ENCODE data around the gene TMC5. TPM values are rescaled to one million over a fixed set of nuclear protein-coding genes. Genes with fewer than 3 reads are reported as not detected.

Gene TMC5
- total RNA-seq, 1 experiment from 2014 or later, result 15.7 TPM

GRCh38 chr16:19488213-19488640 is 70.5 kb downstream of the TMC5 start:
- H2AFZ ChIP-seq (ENCODE audit: low read depth, low read length, poor library complexity, severe bottlenecking), result no peak overlapping the region
- no peaks in the 10 kb centered on the region; a peak in 1 of 4 replicates for H3K36me3 ChIP-seq (ENCODE audit: control insufficient read depth in 1 of 2, insufficient read depth in 2 of 2, low read length in 2 of 2)
- H3K79me2 ChIP-seq (ENCODE audit: insufficient read depth, low read length), result no peaks in the 10 kb centered on the region
- DNase-seq (ENCODE audit: low read depth, low spot score) (no peak), ATAC-seq (no peak)
- no peaks in the 10 kb centered on the region for H3K9me3 ChIP-seq (ENCODE audit: control insufficient read depth in 1 of 2, insufficient read depth in 1 of 2, low read depth in 1 of 2, low read length in 2 of 2)
- no peaks in the 10 kb centered on the region for H4K20me1 ChIP-seq (ENCODE audit: insufficient read depth)
- ChIA-PET RAD21 (ENCODE audit: low non-redundant PET in 1 of 2, low total read pairs in 2 of 2, uncharacterized antibody in 2 of 2, unreplicated experiment in 2 of 2) (no interaction called here), CTCF (no interaction called here), POLR2A (interaction anchor here (0.6 kb wide), 1 partner anchor 69 kb away, joined by 3 read pairs; no protein-coding TSS in a partner anchor)
- H3K4me2 ChIP-seq (ENCODE audit: low read length), result no peak overlapping the region
- peaks cover 0 to 15% of the 10 kb centered on the region in 2 experiments; a peak in 2 of 4 replicates for H3K4me1 ChIP-seq (ENCODE audit: control insufficient read depth in 1 of 2, insufficient read depth in 2 of 2, low read length in 2 of 2)
- BruUV-seq (replicated peaks), result no TSS peak
- no peak overlapping the region for H3K27ac ChIP-seq (ENCODE audit: low read depth, low read length)
- H3K9me2 ChIP-seq (ENCODE audit: insufficient read depth), result no peaks in the 10 kb centered on the region
- no peak overlapping the region for H3K9ac ChIP-seq (ENCODE audit: low read length)
- no peaks in the 10 kb centered on the region for H3K27me3 ChIP-seq (ENCODE audit: insufficient read depth, low read length)
- intact Hi-C loops (cut with micrococcal nuclease), result no loop called here
- H3K4me3 ChIP-seq (replicated peaks in 1 of 2; ENCODE audit: low read depth in 1 of 2, low read length in 2 of 2), result no peak overlapping the region
- no peak for TF ChIP-seq EZH2 (IDR thresholded peaks at IDR 0.05)
- TF ChIP-seq POLR2A (IDR thresholded peaks at IDR 0.05; ENCODE audit: borderline replicate concordance, extremely low read depth, insufficient read depth, insufficient read length), result no peak
- no peak for TF ChIP-seq CTCF (IDR thresholded peaks at IDR 0.05 in 2 of 3, conservative IDR thresholded peaks at IDR 0.05 in 1 of 3; ENCODE audit: borderline replicate concordance in 1 of 3, insufficient read depth in 1 of 3, low read depth in 2 of 3, low read length in 2 of 3)
- TF ChIP-seq, protein P1, sequence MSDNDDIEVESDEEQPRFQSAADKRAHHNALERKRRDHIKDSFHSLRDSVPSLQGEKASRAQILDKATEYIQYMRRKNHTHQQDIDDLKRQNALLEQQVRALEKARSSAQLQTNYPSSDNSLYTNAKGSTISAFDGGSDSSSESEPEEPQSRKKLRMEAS (IDR thresholded peaks at IDR 0.05), result no peak

- BruUV-seq (replicated peaks), result no TSS peak
- no peak overlapping the region for H2AFZ ChIP-seq (ENCODE audit: low read depth, low read length, poor library complexity, severe bottlenecking)
- TF ChIP-seq CEBPB (IDR thresholded peaks at IDR 0.05; ENCODE audit: low read depth) (no peak), POLR2A (IDR thresholded peaks at IDR 0.05; ENCODE audit: borderline replicate concordance, extremely low read depth, insufficient read depth, insufficient read length) (no peak), TCF7L2 (IDR thresholded peaks at IDR 0.05; ENCODE audit: borderline replicate concordance, extremely low read depth, insufficient read depth, insufficient read length) (no peak), ELF1 (IDR thresholded peaks at IDR 0.05; ENCODE audit: borderline replicate concordance, low read depth) (no peak), RAD21 (IDR thresholded peaks at IDR 0.05; ENCODE audit: low read depth) (no peak), ZFX (IDR thresholded peaks at IDR 0.05) (no peak), SRF (IDR thresholded peaks at IDR 0.05; ENCODE audit: low read depth) (no peak), CBX3 (IDR thresholded peaks at IDR 0.05; ENCODE audit: low read depth) (no peak), ZNF274 (IDR thresholded peaks at IDR 0.05; ENCODE audit: low read depth, low read length) (no peak), EZH2 (IDR thresholded peaks at IDR 0.05) (no peak)
- TF ChIP-seq, protein P2, sequence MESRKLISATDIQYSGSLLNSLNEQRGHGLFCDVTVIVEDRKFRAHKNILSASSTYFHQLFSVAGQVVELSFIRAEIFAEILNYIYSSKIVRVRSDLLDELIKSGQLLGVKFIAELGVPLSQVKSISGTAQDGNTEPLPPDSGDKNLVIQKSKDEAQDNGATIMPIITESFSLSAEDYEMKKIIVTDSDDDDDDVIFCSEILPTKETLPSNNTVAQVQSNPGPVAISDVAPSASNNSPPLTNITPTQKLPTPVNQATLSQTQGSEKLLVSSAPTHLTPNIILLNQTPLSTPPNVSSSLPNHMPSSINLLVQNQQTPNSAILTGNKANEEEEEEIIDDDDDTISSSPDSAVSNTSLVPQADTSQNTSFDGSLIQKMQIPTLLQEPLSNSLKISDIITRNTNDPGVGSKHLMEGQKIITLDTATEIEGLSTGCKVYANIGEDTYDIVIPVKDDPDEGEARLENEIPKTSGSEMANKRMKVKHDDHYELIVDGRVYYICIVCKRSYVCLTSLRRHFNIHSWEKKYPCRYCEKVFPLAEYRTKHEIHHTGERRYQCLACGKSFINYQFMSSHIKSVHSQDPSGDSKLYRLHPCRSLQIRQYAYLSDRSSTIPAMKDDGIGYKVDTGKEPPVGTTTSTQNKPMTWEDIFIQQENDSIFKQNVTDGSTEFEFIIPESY (IDR thresholded peaks at IDR 0.05; ENCODE audit: extremely low read depth, insufficient replicate concordance, low read length), result no peak
- TF ChIP-seq, protein P1 (IDR thresholded peaks at IDR 0.05), result no peak
Measured at GRCh38 chr16:19490619-19491018, 72.9 kb downstream of the TMC5 start.

More at GRCh38 chr16:19490619-19491018, 72.9 kb downstream of the TMC5 start:
- intact Hi-C loops (cut with micrococcal nuclease), result no loop called here
- Histone ChIP-seq H3K79me2 (ENCODE audit: insufficient read depth, low read length) (no peaks in the 10 kb centered on the region), H3K36me3 (ENCODE audit: control insufficient read depth in 1 of 2, insufficient read depth in 2 of 2, low read length in 2 of 2) (no peaks in the 10 kb centered on the region; a peak in 2 of 4 replicates), H4K20me1 (ENCODE audit: insufficient read depth) (no peaks in the 10 kb centered on the region), H3K27me3 (ENCODE audit: insufficient read depth, low read length) (no peaks in the 10 kb centered on the region), H3K9me2 (ENCODE audit: insufficient read depth) (no peaks in the 10 kb centered on the region), H3K9ac (ENCODE audit: low read length) (no peak overlapping the region), H3K4me1 (ENCODE audit: control insufficient read depth in 1 of 2, insufficient read depth in 2 of 2, low read length in 2 of 2) (peaks cover 0 to 15% of the 10 kb centered on the region in 2 experiments; a peak in 2 of 4 replicates), H3K9me3 (ENCODE audit: control insufficient read depth in 1 of 2, insufficient read depth in 1 of 2, low read depth in 1 of 2, low read length in 2 of 2) (no peaks in the 10 kb centered on the region), H3K4me2 (ENCODE audit: low read length) (no peak overlapping the region), H3K4me3 (replicated peaks in 1 of 2; ENCODE audit: low read depth in 1 of 2, low read length in 2 of 2) (no peak overlapping the region), H3K27ac (ENCODE audit: low read depth, low read length) (no peak overlapping the region)
- ChIA-PET RAD21 (ENCODE audit: low non-redundant PET in 1 of 2, low total read pairs in 2 of 2, uncharacterized antibody in 2 of 2, unreplicated experiment in 2 of 2) (interaction anchor here in 1 of 2 experiments (0.7 kb wide), 1 partner anchor 268 kb away, joined by 6 read pairs; no protein-coding TSS in a partner anchor), CTCF (interaction anchor here (2.2 kb wide), 1 partner anchor 12 kb away, joined by 10 read pairs; no protein-coding TSS in a partner anchor), POLR2A (interaction anchor here (0.7 kb wide), 1 partner anchor 1811 kb away, joined by 4 read pairs; no protein-coding TSS in a partner anchor)
- ATAC-seq (no peak), DNase-seq (ENCODE audit: low read depth, low spot score) (no peak)
